SK-N-DZ (cell line): Measurements from ENCODE around the gene CACNA1G.

Experiments used
- DNase-seq: peaks from one replicate; pipeline ENCODE4 v3.0.0-alpha.2; 2015; ENCODE audit warnings: low spot score

The CACNA1G gene

GRCh38 chr17:50630524-50631194 is 70.1 kb downstream of the CACNA1G start:
- DNase-seq, result no peak

- DNase-seq, result no peak
These were observed 70.8 kb downstream of the CACNA1G start for GRCh38 chr17:50631195-50631907.

GRCh38 chr17:50631908-50632571 is 71.5 kb downstream of the CACNA1G start:
- DNase-seq, result no peak

- no peak for DNase-seq
These were observed 72.1 kb downstream of the CACNA1G start for GRCh38 chr17:50632637-50633036.

GRCh38 chr17:50633683-50634082 is 73.2 kb downstream of the CACNA1G start:
- no peak for DNase-seq

GRCh38 chr17:50634224-50634914 is 73.9 kb downstream of the CACNA1G start, which contains the start of gene ABCC3:
ABCC3 (plus strand) TSS chr17:50634881; CDS start chr17:50634937, 56 bp downstream.
- DNase-seq, result no peak

GRCh38 chr17:50634915-50635731 is 74.6 kb downstream of the CACNA1G start:
- DNase-seq, result no peak

- DNase-seq, result no peak
These were observed 75.1 kb downstream of the CACNA1G start for GRCh38 chr17:50635732-50635981.

- DNase-seq, result no peak
These were observed 75.7 kb downstream of the CACNA1G start for GRCh38 chr17:50635982-50636803.

- no peak for DNase-seq
These were observed 76.3 kb downstream of the CACNA1G start for GRCh38 chr17:50636804-50637195.

GRCh38 chr17:50637829-50638605 is 77.5 kb downstream of the CACNA1G start:
- DNase-seq, result no peak

- DNase-seq, result no peak
These were observed 78.1 kb downstream of the CACNA1G start for GRCh38 chr17:50638606-50638965.

GRCh38 chr17:50638966-50639713 is 78.6 kb downstream of the CACNA1G start:
- no peak for DNase-seq

- no peak for DNase-seq
These were observed 80.3 kb downstream of the CACNA1G start for GRCh38 chr17:50640686-50641351.

GRCh38 chr17:50641357-50641756 is 80.8 kb downstream of the CACNA1G start:
- DNase-seq, result no peak

GRCh38 chr17:50642071-50642721 is 81.7 kb downstream of the CACNA1G start:
- DNase-seq, result no peak

- no peak for DNase-seq
These were observed 82.5 kb downstream of the CACNA1G start for GRCh38 chr17:50642722-50643656.
